Fibroblast of mammary gland (primary cell): ENCODE data around the gene PBX1.

Source experiments
- DNase-seq: peaks from one replicate; pipeline ENCODE4 v3.0.0-alpha.2; 2010; ENCODE audit warnings: low read depth
- H3K4me3 ChIP-seq: 2 replicates; pipeline ENCODE4 v1.5.1; 2011; ENCODE audit warnings: low read depth, mild to moderate bottlenecking, low read length, moderate library complexity; ENCODE audit not compliant: control insufficient read depth
- CTCF ChIP-seq: conservative IDR thresholded peaks from 2 replicates; pipeline ENCODE4 v1.5.1; 2011; ENCODE audit warnings: low read depth, low read length, inconsistent platforms; ENCODE audit not compliant: control insufficient read depth, insufficient read depth

Gene PBX1

GRCh38 chr1:164670026-164670425 is 111.0 kb downstream of the PBX1 start:
- H3K4me3 ChIP-seq = no peak overlapping the region
- no peak for TF ChIP-seq CTCF
- DNase-seq = no peak

GRCh38 chr1:164670786-164671185 is 111.8 kb downstream of the PBX1 start:
- no peak for DNase-seq
- TF ChIP-seq CTCF = no peak
- no peak overlapping the region for H3K4me3 ChIP-seq

- TF ChIP-seq CTCF = no peak
- peak; percentile 36 for DNase-seq
Measured at GRCh38 chr1:164671323-164671965, 112.5 kb downstream of the PBX1 start.

GRCh38 chr1:164671966-164672571 is 113.1 kb downstream of the PBX1 start:
- H3K4me3 ChIP-seq = no peak overlapping the region
- DNase-seq = no peak
- TF ChIP-seq CTCF = no peak

More at GRCh38 chr1:164671323-164671965, 112.5 kb downstream of the PBX1 start:
- H3K4me3 ChIP-seq = no peak overlapping the region

- no peak for TF ChIP-seq CTCF
- no peak for DNase-seq
- no peak overlapping the region for H3K4me3 ChIP-seq
Measured at GRCh38 chr1:164672588-164672987, 113.6 kb downstream of the PBX1 start.

GRCh38 chr1:164673584-164674214 is 114.7 kb downstream of the PBX1 start:
- no peak overlapping the region for H3K4me3 ChIP-seq
- DNase-seq = no peak
- TF ChIP-seq CTCF = peak; percentile 51
